Measurements from ENCODE around the gene PIAS1. TPM values are rescaled to one million over a fixed set of nuclear protein-coding genes. Genes with fewer than 3 reads are reported as not detected.

Gene PIAS1
- total RNA-seq, 1 donor from 2014 or later: 12.0 TPM

- TF ChIP-seq, protein P1, sequence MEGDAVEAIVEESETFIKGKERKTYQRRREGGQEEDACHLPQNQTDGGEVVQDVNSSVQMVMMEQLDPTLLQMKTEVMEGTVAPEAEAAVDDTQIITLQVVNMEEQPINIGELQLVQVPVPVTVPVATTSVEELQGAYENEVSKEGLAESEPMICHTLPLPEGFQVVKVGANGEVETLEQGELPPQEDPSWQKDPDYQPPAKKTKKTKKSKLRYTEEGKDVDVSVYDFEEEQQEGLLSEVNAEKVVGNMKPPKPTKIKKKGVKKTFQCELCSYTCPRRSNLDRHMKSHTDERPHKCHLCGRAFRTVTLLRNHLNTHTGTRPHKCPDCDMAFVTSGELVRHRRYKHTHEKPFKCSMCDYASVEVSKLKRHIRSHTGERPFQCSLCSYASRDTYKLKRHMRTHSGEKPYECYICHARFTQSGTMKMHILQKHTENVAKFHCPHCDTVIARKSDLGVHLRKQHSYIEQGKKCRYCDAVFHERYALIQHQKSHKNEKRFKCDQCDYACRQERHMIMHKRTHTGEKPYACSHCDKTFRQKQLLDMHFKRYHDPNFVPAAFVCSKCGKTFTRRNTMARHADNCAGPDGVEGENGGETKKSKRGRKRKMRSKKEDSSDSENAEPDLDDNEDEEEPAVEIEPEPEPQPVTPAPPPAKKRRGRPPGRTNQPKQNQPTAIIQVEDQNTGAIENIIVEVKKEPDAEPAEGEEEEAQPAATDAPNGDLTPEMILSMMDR (conservative IDR thresholded peaks at IDR 0.05; ENCODE audit: low read depth, low read length): no peak
- no peak overlapping the region for H3K4me3 ChIP-seq (ENCODE audit: low read depth, low read length)
- no peak for DNase-seq (ENCODE audit: low read depth)
Measured at GRCh38 chr15:68177742-68178141, 123.6 kb downstream of the PIAS1 start.

DNA sequence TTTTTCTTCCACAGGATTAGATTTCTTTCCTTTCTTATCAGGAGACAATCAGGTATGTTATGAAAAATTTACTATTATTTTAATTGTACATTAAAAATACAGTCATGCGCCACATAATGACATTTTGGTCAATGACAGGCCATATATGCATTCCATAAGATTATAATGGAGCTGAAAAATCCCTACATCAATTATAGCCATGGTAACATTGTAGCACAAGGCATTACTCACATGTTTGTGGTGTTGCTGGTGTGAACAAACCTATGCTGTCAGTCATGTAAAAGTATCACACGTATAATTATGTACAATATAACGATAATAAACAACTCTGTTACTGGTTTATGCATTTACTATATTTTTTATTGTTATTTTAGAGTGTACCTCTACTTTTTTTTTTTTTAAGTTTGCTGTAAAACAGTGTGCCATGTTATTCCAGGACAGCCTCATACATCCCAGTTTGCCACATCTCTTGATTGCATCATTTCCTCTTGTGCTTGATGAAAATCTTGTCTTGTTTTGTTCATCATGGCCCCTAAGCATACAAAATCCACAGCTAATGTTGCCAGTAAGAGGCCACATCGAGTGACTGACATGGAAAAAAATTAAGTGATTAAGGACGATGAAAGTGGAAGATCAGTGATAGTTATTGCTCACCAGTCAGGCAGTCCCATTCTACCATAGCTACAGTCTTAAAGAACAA lies 129.7 kb downstream of the PIAS1 start:
- TF ChIP-seq, protein P1 (conservative IDR thresholded peaks at IDR 0.05; ENCODE audit: low read depth, low read length): no peak
- H3K4me3 ChIP-seq (ENCODE audit: low read depth, low read length): no peak overlapping the region
- no peak for DNase-seq (ENCODE audit: low read depth)

GRCh38 chr15:68184616-68185480 lies 130.7 kb downstream of the PIAS1 start:
- TF ChIP-seq, protein P1 (conservative IDR thresholded peaks at IDR 0.05; ENCODE audit: low read depth, low read length): no peak
- DNase-seq (ENCODE audit: low read depth): no peak
- no peak overlapping the region for H3K4me3 ChIP-seq (ENCODE audit: low read depth, low read length)

DNA sequence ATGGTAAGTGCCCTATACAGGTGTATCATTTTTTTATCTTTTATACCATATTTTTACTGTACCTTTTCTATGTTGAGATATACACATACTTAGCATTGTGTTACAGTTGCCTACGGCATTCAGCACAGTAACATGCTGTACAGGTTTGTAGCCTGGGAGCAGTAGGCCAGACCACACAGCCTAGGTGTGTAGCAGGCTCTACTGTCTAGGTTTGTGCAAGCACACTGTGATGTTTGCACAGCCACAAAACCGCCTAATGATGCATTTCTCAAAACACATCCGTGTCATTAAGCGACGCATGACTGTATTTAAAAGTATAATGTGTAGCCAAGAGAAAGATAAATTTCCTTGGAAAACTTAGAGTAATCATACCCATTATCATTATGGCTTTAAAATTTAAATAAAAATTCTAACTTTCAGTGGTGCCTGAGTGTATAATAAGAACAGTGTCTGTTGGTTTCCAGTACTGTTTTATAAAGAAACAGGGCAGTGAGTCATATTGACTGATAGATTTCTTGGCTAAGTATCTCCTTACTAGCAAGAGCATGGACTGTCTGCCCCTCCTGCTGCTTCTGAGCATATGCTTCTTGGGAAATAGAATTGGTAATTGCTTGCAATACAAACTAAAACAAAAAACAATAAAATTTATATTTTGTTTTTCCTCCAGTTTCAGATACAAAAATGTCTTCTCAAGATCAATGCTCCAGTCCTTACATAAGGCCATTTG lies 132.7 kb downstream of the PIAS1 start:
- no peak overlapping the region for H3K4me3 ChIP-seq (ENCODE audit: low read depth, low read length)
- no peak for DNase-seq (ENCODE audit: low read depth)
- TF ChIP-seq, protein P1 (conservative IDR thresholded peaks at IDR 0.05; ENCODE audit: low read depth, low read length): no peak

DNA sequence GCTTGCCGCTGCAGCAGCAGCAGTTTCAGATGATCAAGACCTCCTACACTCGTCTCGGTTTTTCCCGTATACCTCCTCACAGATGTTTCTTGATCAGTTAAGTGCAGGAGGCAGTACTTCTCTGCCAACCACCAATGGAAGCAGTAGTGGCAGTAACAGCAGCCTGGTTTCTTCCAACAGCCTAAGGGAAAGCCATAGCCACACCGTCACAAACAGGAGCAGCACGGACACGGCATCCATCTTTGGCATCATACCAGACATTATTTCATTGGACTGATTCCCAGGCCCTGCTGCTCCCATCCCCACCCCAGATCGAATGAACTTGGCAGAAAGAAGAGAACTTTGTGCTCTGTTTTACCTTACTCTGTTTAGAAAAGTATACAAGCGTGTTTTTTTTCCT lies 133.4 kb downstream of the PIAS1 start:
- H3K4me3 ChIP-seq (ENCODE audit: low read depth, low read length): no peak overlapping the region

GRCh38 chr15:68188647-68189046 lies 134.5 kb downstream of the PIAS1 start:
- TF ChIP-seq, protein P1 (conservative IDR thresholded peaks at IDR 0.05; ENCODE audit: low read depth, low read length): no peak
- H3K4me3 ChIP-seq (ENCODE audit: low read depth, low read length): no peak overlapping the region
- DNase-seq (ENCODE audit: low read depth): no peak

More for the DNA sequence above, 133.4 kb downstream of the PIAS1 start:
- TF ChIP-seq, protein P1 (conservative IDR thresholded peaks at IDR 0.05; ENCODE audit: low read depth, low read length): no peak
- DNase-seq (ENCODE audit: low read depth): no peak
